Epithelial cell of prostate (primary cell): ENCODE data around the gene RMI2.
"Not testable (repeated sequence)": the region's sequence is repeated elsewhere in the genome, so short reads cannot be mapped to it uniquely, and the experiment has no call there.

Source experiments
- DNase-seq: peaks from one replicate; pipeline ENCODE4 v3.0.0-alpha.2; 2011; ENCODE audit warnings: low read depth, low spot score
- H3K27ac ChIP-seq: fragments of 450-650 bp; 2 replicates; pipeline ENCODE4 v1.5.1; 2017; ENCODE audit warnings: mild to moderate bottlenecking

The RMI2 gene

DNA sequence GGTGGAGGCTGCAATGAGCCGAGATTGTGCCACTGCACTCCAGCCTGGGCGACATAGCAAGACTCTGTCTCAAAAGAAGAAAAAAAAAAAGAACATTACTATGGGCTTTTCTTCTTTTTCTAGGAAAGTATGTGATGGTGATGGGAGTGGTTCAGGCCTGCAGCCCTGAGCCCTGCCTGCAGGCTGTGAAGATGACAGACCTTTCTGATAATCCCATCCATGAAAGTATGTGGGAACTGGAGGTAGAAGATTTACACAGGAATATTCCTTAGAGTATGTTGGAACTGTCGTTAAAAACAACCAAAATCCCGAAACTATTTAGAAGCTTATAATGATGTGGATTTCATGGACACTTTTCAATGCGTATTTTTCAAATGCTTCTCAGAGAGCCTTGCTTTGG lies 5.3 kb downstream of the RMI2 start:
- peak overlapping the region; percentile 62 for H3K27ac ChIP-seq
- no peak for DNase-seq

- no peak for DNase-seq
- H3K27ac ChIP-seq = no peak overlapping the region
Observed at GRCh38 chr16:11350921-11351335, 5.7 kb downstream of the RMI2 start.

GRCh38 chr16:11353158-11353557 lies 7.9 kb downstream of the RMI2 start:
- no peak overlapping the region for H3K27ac ChIP-seq
- no peak for DNase-seq

- H3K27ac ChIP-seq = no peak overlapping the region
- no peak for DNase-seq
Observed at GRCh38 chr16:11354407-11354732, 9.1 kb downstream of the RMI2 start.

GRCh38 chr16:11354733-11355574 lies 9.7 kb downstream of the RMI2 start:
- no peak overlapping the region for H3K27ac ChIP-seq

GRCh38 chr16:11355862-11356261 lies 10.6 kb downstream of the RMI2 start:
- H3K27ac ChIP-seq = no peak overlapping the region
- DNase-seq = no peak

More at GRCh38 chr16:11354733-11355574, 9.7 kb downstream of the RMI2 start:
- no peak for DNase-seq

DNA sequence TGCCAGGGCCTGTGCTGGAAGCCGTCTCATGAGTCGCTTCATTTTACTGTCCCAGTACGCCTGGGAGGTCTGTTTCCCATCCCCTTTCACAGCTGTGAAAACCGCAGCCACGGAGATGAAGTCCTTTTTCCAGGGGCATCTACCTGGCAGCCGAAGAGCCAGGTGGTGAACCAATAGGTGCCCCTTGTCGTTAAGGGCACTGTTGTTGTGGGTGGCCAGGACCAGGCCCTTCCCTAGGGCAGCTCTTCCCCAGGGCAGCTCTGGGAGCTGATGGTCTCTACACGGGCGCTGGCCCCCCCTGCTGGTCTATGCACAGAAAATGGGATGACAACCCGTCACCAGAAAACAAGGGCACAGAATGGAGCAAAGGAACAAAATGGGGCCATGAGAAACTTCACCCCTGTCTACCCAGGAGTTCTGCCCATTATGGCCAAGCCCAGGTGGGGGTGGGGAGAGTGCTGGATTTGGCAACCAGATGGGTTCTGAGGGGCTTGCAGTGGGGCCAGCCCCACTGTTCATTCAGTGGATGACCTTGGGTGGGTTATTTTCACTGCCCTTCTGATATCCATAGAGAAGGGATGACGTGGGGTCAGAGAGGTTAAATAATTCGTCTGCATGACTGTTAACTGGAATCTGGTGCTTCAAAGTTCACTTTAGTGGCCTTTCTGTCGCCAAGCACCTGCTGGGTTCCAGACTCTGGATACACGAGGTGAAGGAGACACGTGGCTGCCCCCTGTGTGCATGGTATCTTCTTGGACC lies 11.5 kb downstream of the RMI2 start:
- H3K27ac ChIP-seq = peak overlapping the region; percentile 76
- no peak for DNase-seq

DNA sequence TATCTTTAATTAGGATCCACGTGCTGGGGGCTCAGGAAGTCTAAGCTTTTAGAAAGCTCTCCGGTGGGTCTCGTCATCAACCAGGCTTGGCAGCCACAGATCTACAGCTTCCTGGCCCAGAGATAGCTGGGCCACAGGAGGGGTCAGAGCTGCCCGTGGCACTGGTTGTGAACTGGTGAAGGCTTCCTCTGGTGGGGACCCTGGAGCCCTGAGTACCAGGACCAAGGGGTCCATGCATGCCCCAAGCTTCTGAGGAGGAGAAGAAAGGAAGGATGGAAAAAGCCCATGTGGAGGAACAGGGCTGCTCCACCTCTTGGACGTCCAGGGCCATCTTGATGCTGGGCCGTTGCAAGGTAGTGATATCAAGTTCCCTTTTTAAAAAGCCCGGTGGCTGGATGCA lies 13.3 kb downstream of the RMI2 start:
- DNase-seq = no peak

DNA sequence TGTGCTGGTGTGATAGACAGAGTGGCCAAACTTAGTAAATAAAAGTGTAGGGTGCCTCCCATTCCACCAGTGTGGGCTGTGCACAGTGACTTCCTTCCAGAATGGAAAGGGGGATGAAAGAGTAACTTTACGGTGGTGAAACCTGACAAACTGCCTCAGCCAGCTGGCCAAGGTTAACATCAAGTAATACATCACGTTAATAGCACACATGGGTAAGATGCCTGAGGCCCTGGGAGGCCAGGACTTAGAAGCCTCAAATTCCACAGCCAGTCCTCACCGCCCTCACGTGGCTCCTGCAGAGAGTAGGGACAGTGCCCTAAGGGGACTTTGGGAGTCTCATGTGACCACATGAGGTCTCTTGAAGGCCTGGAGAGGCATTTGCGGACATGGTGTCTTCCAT lies 14.1 kb downstream of the RMI2 start:
- peak; percentile 85 for DNase-seq
- peak overlapping the region; percentile 76 for H3K27ac ChIP-seq

More for the DNA sequence above, 13.3 kb downstream of the RMI2 start:
- H3K27ac ChIP-seq = peak overlapping the region; percentile 76

DNA sequence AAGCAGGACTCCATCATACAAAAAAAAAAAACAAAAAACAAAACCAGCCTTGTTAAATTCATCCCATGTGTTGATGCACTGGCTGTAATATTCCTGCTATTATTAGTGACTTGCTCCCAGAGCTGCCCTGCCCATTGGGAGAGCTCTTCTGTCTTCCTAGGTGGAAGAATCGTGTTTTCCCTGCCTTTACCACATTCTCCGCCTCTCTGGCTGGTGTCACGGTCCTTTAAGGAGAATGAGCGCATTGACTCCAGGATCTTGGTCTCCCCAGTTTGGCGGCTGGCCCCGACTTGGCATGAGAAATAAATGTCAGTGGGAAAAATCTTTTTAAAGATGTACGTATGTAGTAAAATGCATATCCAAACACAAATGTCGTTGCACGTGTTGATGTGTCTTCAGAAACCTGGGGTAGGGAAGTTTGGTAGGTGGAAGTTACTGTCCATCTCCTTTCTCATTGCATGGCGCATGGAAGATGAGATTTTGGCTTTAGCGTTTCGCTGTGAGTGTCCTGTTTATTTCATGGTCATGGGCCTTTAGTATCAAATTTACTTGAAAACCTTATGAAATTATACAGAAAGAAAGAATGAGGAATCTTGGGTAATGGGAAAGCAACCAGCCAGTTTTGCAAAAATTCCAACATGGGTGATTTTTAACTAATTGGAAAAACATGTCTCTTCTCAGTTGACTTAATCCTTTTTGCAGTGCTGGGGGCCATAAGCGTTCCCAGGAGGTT lies 15.5 kb downstream of the RMI2 start:
- no peak for DNase-seq
- H3K27ac ChIP-seq = no peak overlapping the region

DNA sequence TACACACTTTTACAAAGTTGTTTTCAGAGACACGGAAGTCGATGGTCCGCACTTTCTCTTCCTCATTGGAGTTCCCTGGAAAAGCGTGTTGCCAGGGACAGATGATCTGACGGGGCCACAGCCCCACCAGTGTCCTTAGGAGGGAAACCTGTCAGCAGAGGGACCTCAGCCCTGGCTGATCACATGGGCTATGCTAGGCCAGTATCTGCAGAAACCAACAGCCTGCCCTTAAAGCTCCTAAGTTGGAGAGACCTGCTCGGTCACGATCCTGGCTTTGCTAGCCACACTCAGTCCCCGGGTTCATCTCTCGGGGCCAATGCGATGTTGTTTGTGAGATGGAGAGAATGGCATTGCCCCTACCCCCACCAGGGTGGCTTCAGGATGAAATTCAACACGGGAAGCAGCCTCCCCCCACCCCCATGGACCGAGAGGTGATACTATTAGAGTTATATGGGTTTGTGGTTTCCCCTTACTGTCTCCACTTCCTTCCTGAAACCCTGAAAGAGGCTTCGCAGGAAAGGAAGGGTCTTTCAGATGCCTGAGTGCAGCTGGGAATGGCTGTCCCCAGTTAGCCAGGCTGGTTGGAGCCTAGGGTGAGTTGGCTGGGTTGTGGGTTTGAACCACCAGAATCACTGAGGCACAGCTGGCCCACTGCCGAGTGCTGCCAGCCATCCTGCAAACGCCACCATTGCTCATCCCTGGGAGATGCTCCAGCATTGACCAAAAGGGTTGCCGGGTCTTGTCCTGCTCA lies 16.6 kb downstream of the RMI2 start:
- no peak for DNase-seq
- no peak overlapping the region for H3K27ac ChIP-seq

DNA sequence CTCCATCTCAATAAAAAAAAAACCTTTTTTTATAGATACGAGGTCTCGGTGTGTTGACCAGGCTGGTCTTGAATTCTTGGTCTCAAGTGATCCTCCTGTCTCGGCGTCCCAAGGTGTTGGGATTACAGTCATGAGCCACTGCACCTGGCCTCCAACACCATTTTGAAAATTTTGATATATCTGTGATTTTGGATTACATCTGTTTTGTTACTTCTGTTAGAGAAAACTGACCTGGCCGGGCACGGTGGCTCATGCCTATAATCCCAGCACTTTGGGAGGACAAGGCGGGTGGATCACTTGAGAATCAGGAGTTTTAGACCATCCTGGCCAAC lies 18.6 kb downstream of the RMI2 start:
- peak overlapping the region; percentile 54 for H3K27ac ChIP-seq

DNA sequence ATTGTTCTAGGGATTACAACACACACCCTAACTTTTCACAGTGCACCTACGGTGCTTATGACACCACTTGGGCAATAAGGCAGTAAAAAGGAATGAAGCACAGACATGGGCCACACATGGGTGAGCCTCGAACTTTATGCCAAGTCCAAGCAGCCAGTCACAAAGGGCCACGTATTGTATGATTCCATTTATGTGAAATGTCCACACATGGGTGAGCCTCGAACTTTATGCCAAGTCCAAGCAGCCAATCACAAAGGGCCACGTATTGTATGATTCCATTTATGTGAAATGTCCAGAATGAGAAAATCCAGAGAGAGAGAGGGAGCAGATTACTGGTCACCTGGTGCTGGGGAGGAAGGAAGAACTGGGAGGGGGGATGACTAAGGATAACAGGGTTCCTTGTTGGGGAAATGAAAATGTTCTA lies 22.2 kb downstream of the RMI2 start:
- H3K27ac ChIP-seq = no peak overlapping the region
- DNase-seq = no peak

More for the DNA sequence above, 18.6 kb downstream of the RMI2 start:
- DNase-seq = no peak

GRCh38 chr16:11370084-11370931 lies 25.0 kb downstream of the RMI2 start:
- H3K27ac ChIP-seq = no peak overlapping the region
- no peak for DNase-seq

DNA sequence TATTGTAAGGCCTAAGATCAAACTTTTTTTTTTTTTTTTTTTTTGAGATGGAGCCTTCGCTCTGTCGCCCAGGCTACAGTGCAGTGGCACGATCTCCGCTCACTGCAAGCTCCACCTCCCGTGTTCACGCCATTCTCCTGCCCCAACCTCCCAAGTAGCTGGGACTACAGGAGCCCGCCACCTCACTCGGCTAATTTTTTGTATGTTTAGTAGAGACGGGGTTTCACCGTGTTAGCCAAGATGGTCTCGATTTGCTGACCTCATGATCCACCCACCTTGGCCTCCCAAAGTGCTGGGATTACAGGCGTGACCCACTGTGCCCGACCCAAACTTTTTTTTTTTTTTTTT lies 25.6 kb downstream of the RMI2 start:
- not testable (repeated sequence) for H3K27ac ChIP-seq, DNase-seq

DNA sequence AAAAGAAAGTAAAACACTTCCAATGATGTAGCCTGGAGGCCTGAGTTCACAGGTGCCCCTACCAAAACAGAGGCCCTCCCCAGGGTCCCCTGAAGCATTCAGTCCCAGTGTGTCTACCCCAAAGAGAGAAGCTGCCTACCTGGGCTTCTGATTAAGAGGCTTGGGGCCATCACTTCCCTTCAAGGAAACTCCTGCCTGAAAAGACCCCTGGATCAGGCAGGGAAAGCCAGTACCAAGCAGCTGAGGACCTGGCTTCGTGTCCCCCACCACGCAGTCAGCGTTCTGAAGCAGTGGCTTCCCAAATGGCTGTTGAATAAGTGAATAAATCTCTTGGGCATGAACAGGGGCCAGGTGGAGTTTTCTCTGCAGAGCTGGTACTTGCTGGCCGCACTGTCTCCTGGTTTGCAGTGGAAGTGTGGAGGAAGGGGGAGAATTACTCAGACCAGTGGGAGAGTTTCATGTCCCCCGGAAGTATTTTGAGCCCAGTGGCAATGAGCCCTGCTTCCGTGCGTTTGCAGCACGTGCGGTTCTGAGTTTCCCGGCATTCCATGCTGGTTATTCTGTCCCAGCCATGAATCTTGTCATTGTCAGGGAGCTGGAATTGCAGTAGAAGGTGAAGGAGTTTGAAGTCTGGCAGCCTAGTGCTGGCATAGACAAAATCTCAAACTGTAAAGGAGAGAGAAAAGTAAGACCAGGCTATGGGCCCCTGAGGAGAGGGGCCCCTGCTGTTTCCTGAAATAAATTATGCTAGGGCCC lies 27.0 kb downstream of the RMI2 start:
- DNase-seq = no peak
- no peak overlapping the region for H3K27ac ChIP-seq

GRCh38 chr16:11372829-11373306 lies 27.6 kb downstream of the RMI2 start:
- DNase-seq = no peak
- H3K27ac ChIP-seq = no peak overlapping the region

GRCh38 chr16:11374255-11374654 lies 29.0 kb downstream of the RMI2 start:
- no peak for DNase-seq
- H3K27ac ChIP-seq = no peak overlapping the region

DNA sequence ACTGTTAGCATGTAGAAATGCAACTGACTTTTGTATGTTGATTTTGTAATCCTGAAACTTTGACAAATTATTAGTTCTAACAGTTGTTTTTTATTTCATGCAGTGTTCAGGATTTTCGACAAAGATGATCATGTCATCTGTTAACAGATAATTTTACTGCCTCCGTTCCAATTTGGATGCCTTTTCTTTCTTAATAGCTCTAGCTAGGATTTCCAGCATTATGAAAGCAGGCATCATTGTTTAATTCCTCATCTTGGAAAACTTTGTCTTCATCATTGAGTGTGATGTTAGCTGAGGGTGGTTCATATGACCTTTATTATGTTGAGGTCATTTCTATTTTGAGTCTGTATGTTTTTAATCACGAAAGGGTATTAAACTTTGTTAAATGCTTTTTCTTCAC lies 31.9 kb downstream of the RMI2 start:
- DNase-seq = no peak
- H3K27ac ChIP-seq = no peak overlapping the region
